Left cardiac atrium (tissue), 4 donors: Measurements from ENCODE around the gene CLSTN2. TPM values are rescaled to one million over a fixed set of nuclear protein-coding genes. Genes with fewer than 3 reads are reported as not detected.

ENCODE experiments used
- ATAC-seq, 2 donors: fragments of 200-7000 bp; cut with Tn5 transposase; one replicate each; pipeline ENCODE4 v1.9.1; 2020; ENCODE audit warnings: mild to moderate bottlenecking in 2 of 2, moderate library complexity in 2 of 2
- DNase-seq: peaks from one replicate; pipeline ENCODE4 v3.0.0-alpha.2; 2020
- intact Hi-C, 2 donors: fragments of 100-400 bp; cut with DNase I; formaldehyde crosslinking; loops; one replicate each; pipeline versions ENCODE4 v1.14.1 to v1.15.1; 2022 to 2023
- total RNA-seq, 2 donors: library from RNA; stranded (reverse); fragmentation: NEBNext Ultra II Directional; extraction: Animal tissue kit (Norgen Biotek cat#: 25700); gene quantifications; one replicate each; pipeline ENCODE4 v1.2.1, GENCODE V29; 2021
- donor health status: DM: no; HTN: yes; CAD: no.
- donor health status: DM: no; HTN: yes; CAD: no; lungs with severe emphysema.
- donor health status: DM: yes; HTN: yes; CAD: no.
- donor health status: Dilated cardiomyopathy.

CLSTN2 gene
- total RNA-seq, 2 donors from 2014 or later = 22.9 to 26.6 TPM

DNA sequence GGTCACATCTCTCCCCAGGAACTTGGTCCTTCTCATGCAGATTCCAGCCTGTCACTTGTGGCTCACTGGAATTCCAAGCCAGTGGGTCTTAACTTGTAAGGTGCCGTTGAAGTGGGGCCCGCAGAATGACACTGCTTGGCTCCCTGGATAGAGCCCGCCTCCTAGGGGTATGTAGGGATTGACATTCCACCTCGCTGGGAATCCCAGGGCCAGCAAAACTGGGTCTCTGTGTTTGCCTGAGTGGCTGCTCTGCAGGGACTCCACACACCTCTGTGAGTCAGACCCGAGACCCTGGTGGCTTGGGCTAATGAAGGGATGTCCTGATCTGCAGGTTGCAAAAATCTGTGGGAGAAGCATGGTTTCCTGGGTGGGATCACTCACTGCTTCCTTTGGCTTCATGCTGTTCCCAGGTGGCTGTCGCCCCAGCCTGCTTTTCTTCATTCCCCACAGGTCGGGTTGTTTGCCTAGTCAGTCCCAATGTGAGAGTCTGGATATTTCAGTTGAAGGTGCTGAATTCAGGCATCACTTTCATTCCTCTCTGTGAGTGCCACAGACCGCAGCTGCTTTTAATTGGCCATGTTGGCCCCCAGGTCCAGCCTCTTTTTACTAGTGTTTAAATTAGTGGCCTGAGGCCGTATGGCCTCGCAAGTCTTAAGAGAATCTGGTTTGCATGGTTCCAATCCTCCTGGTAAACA lies 586.9 kb downstream of the CLSTN2 start:
- DNase-seq (no peak), ATAC-seq (no peak)
- intact Hi-C loops = no loop called here

DNA sequence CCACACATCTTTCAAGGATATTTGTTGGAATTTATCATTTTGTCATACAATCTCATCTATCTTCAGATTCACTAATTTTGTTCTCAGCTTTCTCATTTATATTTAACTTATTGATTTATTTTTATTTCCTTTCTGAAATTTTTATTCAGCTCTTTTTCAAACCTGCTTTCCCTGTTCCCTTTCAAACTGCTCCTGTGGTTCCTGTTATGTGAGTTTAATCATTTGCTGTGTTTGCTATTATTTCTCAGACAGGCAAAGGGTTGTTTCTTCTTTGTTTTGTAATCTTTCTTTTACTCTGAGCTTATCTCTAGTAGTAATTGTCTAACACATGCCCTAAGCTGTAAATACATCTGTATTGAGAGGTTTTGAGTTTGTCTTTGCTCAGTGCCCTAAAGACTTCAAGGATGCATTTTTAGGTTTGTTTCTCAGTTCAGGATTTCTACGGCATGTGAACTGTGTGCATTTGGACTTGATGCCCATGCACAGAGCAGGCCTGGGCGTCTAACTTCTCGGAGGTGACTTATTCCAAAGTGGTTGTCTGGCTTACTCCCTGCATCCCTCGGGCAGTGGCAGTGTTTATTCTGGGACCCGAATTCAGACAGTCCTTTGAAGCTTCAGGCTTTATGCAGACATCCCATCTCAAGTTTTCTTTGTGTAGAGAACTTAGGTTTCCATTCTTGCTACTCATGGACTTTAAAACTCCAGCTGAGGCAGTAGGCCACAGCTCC lies 587.8 kb downstream of the CLSTN2 start:
- DNase-seq = no peak
- intact Hi-C loops = no loop called here
- ATAC-seq = no peak

DNA sequence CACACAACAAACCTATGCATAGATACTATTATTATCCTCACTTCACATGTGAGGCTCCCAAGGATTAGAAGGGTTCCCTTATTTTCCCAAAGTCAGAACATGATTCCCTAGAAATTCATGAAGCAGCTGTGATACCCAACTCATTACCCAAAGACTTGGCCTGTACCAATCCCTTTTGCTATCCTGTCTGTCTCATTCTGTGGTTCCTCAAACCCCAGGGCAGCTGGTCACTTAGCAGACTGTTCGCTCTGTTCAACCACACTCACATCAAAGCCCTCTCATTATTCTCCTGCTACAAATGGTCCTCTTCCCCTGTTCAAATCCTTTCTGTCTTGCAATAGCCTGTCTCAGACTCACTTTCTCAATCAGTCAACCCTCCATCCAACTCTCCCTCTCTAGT lies 588.6 kb downstream of the CLSTN2 start:
- ATAC-seq (no peak), DNase-seq (no peak)
- intact Hi-C loops = no loop called here

DNA sequence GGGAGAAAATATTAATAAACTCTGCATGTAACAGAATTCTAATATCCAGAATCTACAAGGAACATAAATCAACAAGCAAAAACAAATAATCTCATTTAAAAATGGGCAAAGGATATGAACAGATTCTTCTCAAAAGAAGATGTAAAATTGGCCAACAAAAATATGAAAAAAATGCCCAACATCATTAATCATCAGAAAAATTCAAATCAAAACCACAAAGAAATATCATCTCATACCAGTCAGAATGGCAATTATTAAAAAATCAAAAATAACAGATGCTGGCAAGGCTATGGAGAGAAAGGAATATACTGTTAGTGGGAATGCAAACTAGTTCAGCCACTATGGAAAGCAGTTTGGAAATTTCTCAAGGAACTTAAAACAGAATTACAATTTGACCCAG lies 592.2 kb downstream of the CLSTN2 start:
- no peak for DNase-seq
- intact Hi-C loops = no loop called here
- no peak for ATAC-seq

DNA sequence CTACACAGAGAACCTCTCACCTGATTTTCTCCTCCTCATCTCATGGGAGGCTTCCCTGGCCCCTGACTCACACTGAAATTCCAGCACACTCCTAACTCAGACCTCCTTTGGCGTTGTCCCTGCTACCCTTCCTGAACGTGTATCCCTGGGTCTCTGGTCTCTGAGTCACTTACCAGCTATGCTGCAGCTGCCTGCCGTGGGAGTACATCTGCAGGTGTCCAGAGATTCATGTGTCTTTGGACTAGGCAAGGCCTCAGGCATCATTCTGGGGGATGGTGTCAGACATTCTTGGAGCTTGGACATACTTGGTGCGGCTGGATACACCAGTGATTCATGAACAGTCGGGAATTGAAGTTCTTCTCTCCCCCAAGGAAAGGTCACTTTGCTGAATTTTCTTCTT lies 594.1 kb downstream of the CLSTN2 start:
- intact Hi-C loops = no loop called here
- ATAC-seq = peak; percentile 15 to 72
- DNase-seq = no peak

DNA sequence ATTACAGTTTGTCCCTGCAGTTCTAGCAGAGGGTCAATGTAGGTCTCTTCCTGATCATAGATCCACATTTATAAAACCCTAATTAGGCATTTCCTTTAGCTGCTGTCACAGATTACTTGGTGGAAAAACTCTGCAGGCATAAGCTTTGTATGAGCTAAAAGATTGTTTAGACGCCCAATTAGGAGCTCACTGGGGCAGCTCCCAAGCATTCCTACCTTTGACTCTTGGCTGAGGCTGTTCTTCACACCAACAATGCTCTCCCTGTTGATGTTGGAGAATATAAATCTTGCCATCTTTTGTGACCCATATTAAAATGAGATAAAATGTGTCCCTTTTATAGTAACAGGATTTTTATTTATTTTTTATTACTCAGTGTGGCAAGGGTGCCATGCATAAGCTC lies 594.6 kb downstream of the CLSTN2 start:
- no peak for ATAC-seq
- intact Hi-C loops = no loop called here
- no peak for DNase-seq

DNA sequence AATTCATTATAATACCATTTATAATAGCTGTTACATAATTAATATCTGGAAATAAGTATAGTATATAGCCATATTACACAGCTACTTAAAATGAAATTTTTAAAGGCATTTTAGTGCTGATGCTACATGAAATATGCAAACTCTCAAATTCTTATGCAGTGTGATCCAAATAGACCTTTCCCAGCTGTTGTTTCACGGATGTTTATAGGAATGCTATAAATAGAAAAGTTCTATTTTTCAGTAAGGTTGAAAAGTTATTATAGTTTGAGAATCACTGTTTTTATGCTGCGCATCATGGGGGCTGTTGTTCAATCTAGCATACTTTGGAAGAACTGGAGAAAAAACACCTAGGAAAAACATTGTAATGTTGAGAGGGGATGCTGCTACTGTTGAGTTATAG lies 595.1 kb downstream of the CLSTN2 start:
- intact Hi-C loops = no loop called here
- DNase-seq (no peak), ATAC-seq (no peak)

DNA sequence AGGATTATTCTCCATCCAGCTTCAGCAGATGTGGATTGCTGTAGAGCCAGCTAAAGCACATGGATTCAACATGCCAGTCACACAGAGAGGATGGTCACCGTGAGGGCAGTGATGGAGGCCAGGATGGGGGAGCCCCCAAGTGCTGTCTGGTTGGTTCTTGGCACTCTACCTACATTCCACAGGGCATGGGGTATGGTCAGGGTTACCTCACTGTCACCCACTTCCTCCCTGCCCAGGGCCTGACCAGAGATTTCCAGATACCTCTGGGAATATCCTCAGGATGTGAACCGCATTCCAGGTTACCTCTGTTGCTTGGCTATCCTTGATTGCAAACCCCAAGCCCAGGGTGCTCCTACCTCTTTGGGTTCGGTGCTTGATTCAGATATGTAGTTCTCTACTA lies 595.6 kb downstream of the CLSTN2 start:
- intact Hi-C loops = no loop called here
- DNase-seq = no peak
- ATAC-seq = no peak

DNA sequence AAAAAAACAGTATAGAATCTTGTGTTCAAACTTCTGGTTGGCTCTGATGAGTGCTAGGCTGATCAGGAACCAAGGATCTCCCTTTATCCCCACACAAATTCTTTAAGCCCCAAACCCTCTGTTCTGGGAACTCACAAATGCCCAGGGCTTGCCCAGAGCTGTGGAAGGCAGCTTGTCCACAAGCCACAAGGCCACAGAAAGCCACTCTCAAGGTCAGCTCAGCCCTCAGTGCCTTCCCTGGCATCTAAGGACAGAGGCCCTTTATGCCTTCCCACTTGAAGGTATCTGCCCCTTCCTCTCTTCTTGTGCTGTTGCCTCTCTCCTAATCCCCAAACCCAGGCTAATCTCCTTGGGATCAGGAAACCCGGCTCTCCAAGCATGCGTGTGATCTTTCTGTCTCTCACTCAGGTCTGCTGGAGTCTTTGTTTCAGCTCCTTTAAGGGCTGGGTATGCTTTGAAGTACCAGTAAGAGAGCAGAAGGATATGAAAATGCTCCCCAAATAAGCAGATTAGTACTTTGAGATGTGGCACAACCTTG lies 597.9 kb downstream of the CLSTN2 start:
- intact Hi-C loops = no loop called here
- no peak for DNase-seq
- no peak for ATAC-seq

DNA sequence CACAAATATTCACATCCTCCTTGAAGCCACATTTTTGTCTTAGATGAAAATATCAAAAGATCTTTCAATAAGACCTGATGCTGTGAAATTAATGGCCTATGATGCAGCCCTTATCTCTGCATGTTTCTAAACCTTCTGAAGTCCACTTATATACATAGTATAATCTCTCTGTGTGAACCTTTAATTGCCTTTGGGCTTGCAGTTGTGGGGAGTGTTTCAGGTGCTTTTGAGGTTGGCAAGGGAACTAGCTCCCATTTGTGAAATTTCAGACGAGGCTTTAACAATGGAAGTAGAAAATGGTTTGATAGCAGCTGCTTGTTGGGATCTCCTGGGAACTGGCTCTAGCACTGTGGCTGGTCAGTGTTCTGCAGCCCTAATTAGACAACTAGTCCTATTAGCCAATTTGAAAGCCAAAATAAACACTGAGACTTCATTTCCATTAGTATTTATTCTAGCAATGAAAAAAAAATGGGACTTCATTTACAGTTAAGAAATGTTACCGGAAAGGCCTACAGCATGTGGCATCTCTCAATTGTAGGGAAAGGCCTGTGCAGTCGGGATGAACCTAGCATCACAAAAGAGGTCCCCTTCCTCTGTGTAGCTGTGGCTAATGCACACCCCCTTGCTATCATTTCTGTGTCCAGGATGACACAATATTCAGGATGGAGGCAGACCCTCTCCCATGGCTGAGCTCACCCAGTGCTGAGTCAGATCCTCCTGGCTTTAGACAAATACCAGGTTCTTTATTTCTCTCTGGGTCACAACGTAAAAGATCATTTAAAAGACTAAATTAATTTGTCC lies 602.1 kb downstream of the CLSTN2 start:
- ATAC-seq (peak in 1 of 2 donors; percentile 19), DNase-seq (no peak)
- intact Hi-C loops = no loop called here

DNA sequence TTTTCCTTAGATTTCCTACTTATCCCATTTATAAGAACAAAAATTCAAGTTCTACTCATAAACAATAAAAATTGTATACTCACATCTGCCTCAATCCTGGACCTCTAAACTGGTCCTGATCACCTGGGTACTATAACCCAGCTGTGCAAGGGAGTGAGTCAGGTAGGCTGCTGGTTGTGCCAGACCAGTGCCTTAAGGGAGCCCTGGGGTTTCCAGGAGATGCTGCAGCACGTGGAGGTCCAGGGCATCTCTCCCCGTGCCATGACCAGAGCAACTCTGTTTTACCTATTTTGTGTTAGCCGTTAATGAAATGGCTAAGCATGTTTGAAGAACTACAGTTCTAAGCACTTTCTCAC lies 602.7 kb downstream of the CLSTN2 start:
- ATAC-seq (no peak), DNase-seq (no peak)
- intact Hi-C loops = no loop called here

DNA sequence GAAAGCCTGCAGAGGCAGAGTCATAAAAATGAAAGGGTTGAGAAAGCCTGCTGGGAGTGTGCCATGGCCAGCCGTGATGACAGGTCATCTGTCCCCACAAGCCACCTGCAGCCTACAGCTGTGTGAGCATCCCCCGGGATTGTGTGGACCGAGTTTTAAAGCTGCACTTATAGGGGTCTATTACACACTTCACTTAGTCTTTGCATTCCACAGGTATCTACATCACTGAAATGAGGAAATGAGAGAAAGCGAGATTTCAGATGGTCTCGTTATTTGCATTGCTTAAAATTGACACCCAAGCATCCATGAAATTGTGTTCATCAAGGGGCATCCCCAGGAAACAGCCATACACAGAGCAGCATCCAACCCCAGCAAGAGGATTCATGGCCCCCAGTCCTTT lies 605.3 kb downstream of the CLSTN2 start:
- intact Hi-C loops = no loop called here
- no peak for ATAC-seq

DNA sequence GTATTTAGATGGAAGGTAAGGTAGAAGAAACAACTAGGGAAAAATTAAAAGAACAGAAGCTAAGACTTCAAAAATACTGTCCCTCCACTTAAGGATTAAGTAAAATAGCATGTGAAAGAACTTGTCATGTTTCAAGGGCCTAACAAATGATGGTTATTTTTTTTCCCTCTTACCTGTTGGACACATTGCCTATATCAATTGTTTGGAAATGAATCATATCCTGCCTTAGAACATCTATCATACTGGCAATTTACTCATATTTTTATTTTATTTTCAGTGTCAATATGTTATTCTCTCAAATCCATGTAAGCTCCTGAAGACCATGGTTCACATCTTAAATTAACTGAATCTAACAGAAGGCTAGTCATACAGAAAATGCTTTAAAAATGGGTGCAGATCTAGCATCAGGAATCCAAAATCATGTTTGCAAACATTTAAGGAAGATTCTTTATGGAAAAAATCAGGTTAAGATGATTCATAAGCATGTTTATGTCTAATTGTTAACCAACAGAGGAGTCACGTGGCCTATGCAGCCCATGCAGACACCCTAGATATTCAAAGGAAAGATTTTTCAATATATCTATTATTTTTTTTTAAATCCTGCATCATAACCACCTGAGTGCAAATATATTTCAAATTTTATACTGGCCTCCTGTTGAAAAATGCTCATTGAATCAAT lies 607.1 kb downstream of the CLSTN2 start:
- ATAC-seq (no peak), DNase-seq (no peak)
- intact Hi-C loops = no loop called here

More for the DNA sequence above, 605.3 kb downstream of the CLSTN2 start:
- DNase-seq = no peak

DNA sequence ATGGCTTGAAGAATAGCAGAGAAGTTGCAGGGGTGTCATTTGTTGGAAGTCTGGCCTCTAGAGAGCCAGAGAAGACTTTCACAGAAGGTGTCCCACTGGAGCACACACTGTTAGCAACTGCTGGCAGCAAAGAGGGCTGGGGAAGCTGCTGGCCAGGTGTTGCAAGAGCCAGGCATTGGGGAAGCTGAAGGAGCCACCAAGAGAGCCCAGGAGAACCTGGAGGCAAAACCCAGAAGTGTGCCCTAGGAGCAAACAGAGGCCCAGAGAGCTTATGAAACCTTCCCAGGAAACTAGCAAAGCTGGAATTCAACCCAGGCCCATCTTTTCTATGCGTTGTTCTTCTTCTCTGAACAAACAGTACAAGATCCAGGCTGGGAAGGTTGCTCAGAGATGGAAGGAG lies 610.2 kb downstream of the CLSTN2 start:
- ATAC-seq (peak in 1 of 2 donors; percentile 70), DNase-seq (no peak)
- intact Hi-C loops = no loop called here

DNA sequence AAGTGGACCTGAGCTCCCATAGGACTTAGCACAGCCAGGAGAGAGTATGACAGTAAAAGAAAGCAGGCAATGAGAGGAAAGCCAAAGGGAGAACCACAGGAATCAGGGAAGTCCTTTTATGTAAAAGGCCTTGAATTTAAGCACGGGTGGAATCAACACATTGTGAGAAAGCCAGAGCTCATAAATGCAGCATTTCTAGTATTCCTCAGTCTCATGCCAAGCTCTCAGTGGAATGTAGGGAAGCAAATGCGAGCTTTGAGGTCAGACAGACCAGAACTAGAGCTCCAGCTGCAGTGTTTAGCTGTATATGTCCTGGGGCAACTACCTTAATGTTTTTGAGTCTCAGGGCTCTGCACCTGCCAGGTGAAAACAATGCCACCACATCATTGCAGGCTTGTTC lies 610.8 kb downstream of the CLSTN2 start:
- DNase-seq = no peak
- ATAC-seq = peak in 1 of 2 donors; percentile 45
- intact Hi-C loops = no loop called here

DNA sequence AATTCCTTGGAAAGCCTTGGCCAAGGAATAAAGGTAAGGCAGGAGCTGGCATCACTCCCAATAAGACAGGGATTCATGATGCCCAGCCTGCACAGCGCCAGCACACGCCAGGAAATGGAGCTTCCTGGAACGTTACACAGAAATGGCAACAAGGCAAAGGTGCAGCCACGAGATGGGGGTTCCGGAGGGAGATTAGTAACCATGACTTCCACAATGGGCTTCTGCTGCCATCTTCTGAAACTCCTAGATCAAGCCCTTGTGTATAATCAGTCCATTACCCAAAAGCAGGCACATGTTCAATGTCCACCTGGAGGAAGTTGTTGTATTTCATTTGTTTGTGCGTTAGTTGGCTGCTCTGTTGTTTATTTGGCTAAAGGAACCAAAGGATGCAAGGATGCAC lies 611.7 kb downstream of the CLSTN2 start:
- DNase-seq (no peak), ATAC-seq (no peak)
- intact Hi-C loops = no loop called here

DNA sequence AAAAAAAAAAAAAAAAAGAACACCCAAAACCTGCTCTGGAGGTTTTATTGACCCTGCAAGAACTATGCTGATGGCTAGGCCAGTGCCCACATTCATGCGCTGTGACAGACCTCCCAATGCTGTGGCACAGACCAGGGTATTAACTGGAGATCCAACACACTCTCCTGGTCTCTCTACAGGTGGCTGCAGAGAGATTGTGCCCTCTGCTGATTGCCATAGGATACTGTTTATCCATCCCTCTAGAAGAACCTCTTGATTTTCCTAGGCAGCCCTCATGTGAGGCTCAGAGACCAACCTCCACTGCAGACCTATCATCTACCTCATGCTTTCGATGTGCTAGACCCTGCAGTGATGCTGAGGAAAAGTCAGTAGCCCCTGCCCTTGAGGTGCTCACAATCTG lies 617.4 kb downstream of the CLSTN2 start:
- intact Hi-C loops = no loop called here
- ATAC-seq (no peak), DNase-seq (no peak)

DNA sequence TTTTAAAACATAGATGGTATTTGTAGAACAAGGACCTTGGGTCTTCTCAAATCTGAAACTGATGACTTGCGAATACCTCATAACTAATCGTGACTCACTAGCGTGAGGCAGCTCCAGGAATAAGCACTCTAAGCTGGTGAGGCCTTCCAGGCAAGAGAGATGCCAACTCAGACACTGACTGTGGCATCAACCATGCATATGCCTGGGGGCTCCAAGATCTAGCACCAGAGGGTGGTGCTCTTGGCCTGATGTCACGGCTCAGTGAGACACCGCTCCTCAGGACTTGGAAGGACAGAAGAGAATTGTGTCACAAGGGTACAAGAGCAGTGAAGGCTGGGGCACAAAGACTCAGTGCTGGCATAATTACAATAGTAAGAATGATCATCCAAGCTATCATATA lies 617.9 kb downstream of the CLSTN2 start:
- peak; percentile 44 to 89 for ATAC-seq
- intact Hi-C loops = no loop called here
- DNase-seq = no peak

DNA sequence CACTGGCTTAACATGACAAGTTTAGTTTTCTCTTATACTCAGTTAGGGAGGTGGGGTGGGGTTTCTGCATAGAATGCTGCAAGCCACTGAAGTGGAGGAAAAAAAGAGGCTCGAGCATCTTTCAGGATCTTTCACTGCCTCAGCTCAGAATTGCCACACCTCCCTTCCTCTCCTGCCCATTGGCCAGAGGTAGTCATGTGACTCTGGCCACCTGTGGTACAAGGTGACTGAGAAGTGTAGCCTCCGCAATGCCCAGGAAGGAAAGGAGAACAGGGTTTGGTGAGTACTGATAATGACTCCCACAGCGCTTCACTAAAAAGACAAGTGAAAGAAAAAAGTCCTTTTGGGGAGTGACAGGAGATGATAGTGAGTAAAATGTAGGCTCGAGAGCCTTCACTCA lies 618.6 kb downstream of the CLSTN2 start:
- intact Hi-C loops = no loop called here
- no peak for ATAC-seq

DNA sequence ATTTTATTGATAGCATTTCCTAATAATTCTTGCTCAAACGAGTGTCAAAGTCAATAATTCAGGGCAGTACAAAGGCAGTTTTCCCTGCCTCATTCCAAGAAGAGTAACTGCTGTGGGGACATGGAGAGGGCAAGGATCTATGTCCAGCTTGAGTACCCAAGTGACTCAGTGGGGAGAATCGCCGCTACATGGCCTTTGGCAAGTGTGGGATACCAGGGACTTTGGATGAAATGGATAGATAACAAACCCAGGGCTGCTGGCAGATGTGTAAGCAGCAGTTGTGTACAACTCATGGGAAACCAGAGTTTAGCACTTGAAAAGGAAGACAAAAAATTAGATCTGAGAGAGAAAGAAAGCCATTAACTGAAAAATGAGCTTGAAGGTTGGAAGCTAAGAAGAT lies 620.7 kb downstream of the CLSTN2 start:
- intact Hi-C loops = loop anchor here in 1 of 2 donors (5.0 kb wide), 1 partner anchor 182 kb away; no protein-coding TSS in a partner anchor
- ATAC-seq (no peak), DNase-seq (no peak)

More for the DNA sequence above, 618.6 kb downstream of the CLSTN2 start:
- no peak for DNase-seq
